Measurements from ENCODE around the gene RNF121. TPM values are rescaled to one million over a fixed set of nuclear protein-coding genes. Genes with fewer than 3 reads are reported as not detected.

The RNF121 gene
- total RNA-seq, 2 experiments from 2014 or later: 24.6 to 28.1 TPM

DNA sequence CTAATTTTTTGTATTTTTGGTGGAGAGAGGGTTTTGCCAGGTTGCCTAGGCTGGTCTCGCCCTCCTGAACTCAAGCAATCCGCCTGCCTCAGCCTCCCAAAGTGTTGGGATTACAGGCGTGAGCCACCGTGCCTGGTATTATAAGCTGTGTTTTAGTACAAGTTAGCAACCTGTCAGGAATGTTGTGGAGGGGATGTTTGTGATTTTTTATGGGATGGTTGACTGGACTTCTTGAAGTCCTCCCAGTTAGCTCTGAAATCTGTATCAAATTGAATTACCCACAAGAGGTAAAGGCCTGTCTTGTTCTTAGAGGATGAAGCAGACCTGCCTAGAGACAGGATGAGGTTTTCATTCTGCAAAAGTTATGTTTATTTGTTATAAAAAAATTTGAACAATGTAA is 35.8 kb downstream of the RNF121 start:
- no peaks in the 10 kb centered on the region for H3K9me2 ChIP-seq (ENCODE audit: insufficient read depth, low read length)
- DNase-seq (ENCODE audit: low spot score): no peak
- POLR2A ChIA-PET: interaction anchor here (0.6 to 0.9 kb wide), 2 partner anchors 34 to 1686 kb away, joined by 3 to 5 read pairs; no protein-coding TSS in a partner anchor
- H3K27ac ChIP-seq (ENCODE audit: low read depth, low read length, poor library complexity, severe bottlenecking): no peak overlapping the region
- H3K9me3 ChIP-seq (ENCODE audit: low read length): no peaks in the 10 kb centered on the region
- no peak for TF ChIP-seq EZH2phosphoT487 (IDR thresholded peaks at IDR 0.05; ENCODE audit: borderline replicate concordance, low read depth, low read length)
- TF ChIP-seq, protein P1, sequence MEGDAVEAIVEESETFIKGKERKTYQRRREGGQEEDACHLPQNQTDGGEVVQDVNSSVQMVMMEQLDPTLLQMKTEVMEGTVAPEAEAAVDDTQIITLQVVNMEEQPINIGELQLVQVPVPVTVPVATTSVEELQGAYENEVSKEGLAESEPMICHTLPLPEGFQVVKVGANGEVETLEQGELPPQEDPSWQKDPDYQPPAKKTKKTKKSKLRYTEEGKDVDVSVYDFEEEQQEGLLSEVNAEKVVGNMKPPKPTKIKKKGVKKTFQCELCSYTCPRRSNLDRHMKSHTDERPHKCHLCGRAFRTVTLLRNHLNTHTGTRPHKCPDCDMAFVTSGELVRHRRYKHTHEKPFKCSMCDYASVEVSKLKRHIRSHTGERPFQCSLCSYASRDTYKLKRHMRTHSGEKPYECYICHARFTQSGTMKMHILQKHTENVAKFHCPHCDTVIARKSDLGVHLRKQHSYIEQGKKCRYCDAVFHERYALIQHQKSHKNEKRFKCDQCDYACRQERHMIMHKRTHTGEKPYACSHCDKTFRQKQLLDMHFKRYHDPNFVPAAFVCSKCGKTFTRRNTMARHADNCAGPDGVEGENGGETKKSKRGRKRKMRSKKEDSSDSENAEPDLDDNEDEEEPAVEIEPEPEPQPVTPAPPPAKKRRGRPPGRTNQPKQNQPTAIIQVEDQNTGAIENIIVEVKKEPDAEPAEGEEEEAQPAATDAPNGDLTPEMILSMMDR (conservative IDR thresholded peaks at IDR 0.05; ENCODE audit: low read length): no peak
- BruUV-seq (replicated peaks): no TSS peak
- H3K4me3 ChIP-seq (ENCODE audit: low read depth, low read length, poor library complexity, severe bottlenecking): no peak overlapping the region
- CTCF ChIA-PET (ENCODE audit: unreplicated experiment): no interaction called here
- no peak overlapping the region for H3K4me2 ChIP-seq (ENCODE audit: low read length)
- peaks cover 8% of the 10 kb centered on the region for H3K4me1 ChIP-seq (ENCODE audit: insufficient read depth, low read length, poor library complexity, severe bottlenecking)
- H4K20me1 ChIP-seq (ENCODE audit: insufficient read depth, low read length): no peaks in the 10 kb centered on the region
- H3K36me3 ChIP-seq (ENCODE audit: insufficient read depth, low read length): peaks cover 82% of the 10 kb centered on the region
- H2AFZ ChIP-seq (ENCODE audit: low read length): no peak overlapping the region
- intact Hi-C loops (cut with micrococcal nuclease; ENCODE audit: unreplicated experiment): no loop called here
- no peaks in the 10 kb centered on the region for H3K79me2 ChIP-seq (ENCODE audit: insufficient read depth, low read depth, low read length)

DNA sequence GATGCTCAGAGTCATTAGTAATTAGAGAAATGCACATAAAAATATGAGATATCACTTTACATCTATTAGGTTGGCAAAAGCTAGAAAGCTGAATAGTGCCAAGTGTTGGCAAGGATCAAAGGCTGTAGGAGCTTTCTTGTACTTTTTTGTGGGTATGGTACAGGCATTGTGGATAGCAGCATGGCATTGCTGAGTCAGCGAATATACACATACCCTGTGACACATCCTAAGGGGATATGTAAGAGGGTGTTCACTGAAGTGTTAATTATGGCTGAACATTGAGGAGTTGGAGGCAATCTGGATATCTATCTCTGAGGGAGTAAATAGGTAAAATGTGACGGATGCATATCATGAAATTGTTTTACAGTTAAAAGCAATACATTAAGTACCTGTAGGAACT is 42.8 kb downstream of the RNF121 start:
- H3K27ac ChIP-seq (ENCODE audit: low read depth, low read length, poor library complexity, severe bottlenecking): no peak overlapping the region
- CTCF ChIA-PET (ENCODE audit: unreplicated experiment): no interaction called here
- H3K79me2 ChIP-seq (ENCODE audit: insufficient read depth, low read depth, low read length): no peaks in the 10 kb centered on the region
- no peak overlapping the region for H3K4me3 ChIP-seq (ENCODE audit: low read depth, low read length, poor library complexity, severe bottlenecking)
- no peak for DNase-seq (ENCODE audit: low spot score)
- H3K9me3 ChIP-seq (ENCODE audit: low read length): no peaks in the 10 kb centered on the region
- H3K9me2 ChIP-seq (ENCODE audit: insufficient read depth, low read length): no peaks in the 10 kb centered on the region
- no peaks in the 10 kb centered on the region for H4K20me1 ChIP-seq (ENCODE audit: insufficient read depth, low read length)
- H2AFZ ChIP-seq (ENCODE audit: low read length): no peak overlapping the region
- intact Hi-C loops (cut with micrococcal nuclease; ENCODE audit: unreplicated experiment): no loop called here
- no peaks in the 10 kb centered on the region for H3K4me1 ChIP-seq (ENCODE audit: insufficient read depth, low read length, poor library complexity, severe bottlenecking)
- H3K4me2 ChIP-seq (ENCODE audit: low read length): no peak overlapping the region
- POLR2A ChIA-PET: interaction anchor here (0.6 kb wide), 1 partner anchor 178 kb away, joined by 4 read pairs; no protein-coding TSS in a partner anchor
- TF ChIP-seq EZH2phosphoT487 (IDR thresholded peaks at IDR 0.05; ENCODE audit: borderline replicate concordance, low read depth, low read length): no peak
- TF ChIP-seq, protein P1 (conservative IDR thresholded peaks at IDR 0.05; ENCODE audit: low read length): no peak
- no TSS peak for BruUV-seq (replicated peaks)
- H3K36me3 ChIP-seq (ENCODE audit: insufficient read depth, low read length): peaks cover 58% of the 10 kb centered on the region

DNA sequence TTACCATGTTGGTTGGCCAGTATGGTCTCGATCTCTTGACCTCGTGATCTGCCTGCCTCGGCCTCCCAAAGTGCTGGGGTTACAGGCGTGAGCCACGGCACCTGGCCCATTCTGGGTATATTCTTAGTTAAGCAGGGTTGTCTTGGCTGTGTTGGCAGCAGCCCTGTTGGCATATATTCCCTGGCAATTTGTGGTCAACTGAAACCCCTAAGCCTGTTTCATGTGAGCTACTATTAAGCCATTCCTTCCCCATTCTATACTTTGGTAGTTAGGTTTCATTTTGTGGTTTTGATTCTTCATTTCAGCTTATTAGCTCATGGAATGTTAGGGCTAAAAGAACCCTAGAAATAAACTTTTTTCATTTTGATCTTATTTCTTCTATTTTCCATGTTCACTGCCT is 47.7 kb downstream of the RNF121 start:
- H3K4me2 ChIP-seq (ENCODE audit: low read length): no peak overlapping the region
- no peak for DNase-seq (ENCODE audit: low spot score)
- no peak overlapping the region for H2AFZ ChIP-seq (ENCODE audit: low read length)
- no peaks in the 10 kb centered on the region for H3K9me3 ChIP-seq (ENCODE audit: low read length)
- no peaks in the 10 kb centered on the region for H3K79me2 ChIP-seq (ENCODE audit: insufficient read depth, low read depth, low read length)
- H3K9me2 ChIP-seq (ENCODE audit: insufficient read depth, low read length): no peaks in the 10 kb centered on the region
- no peak overlapping the region for H3K27ac ChIP-seq (ENCODE audit: low read depth, low read length, poor library complexity, severe bottlenecking)
- no peak overlapping the region for H3K4me3 ChIP-seq (ENCODE audit: low read depth, low read length, poor library complexity, severe bottlenecking)
- H4K20me1 ChIP-seq (ENCODE audit: insufficient read depth, low read length): peaks cover 14% of the 10 kb centered on the region; the same call in 1 of the 2 replicates
- H3K4me1 ChIP-seq (ENCODE audit: insufficient read depth, low read length, poor library complexity, severe bottlenecking): peaks cover 17% of the 10 kb centered on the region
- CTCF ChIA-PET (ENCODE audit: unreplicated experiment): interaction anchor here (1.4 kb wide), 1 partner anchor 48 kb away, joined by 4 read pairs; the partner anchor contains the start of genes RNF121 and XNDC1N
- TF ChIP-seq EZH2phosphoT487 (IDR thresholded peaks at IDR 0.05; ENCODE audit: borderline replicate concordance, low read depth, low read length): no peak
- TF ChIP-seq, protein P1 (conservative IDR thresholded peaks at IDR 0.05; ENCODE audit: low read length): no peak
- POLR2A ChIA-PET: interaction anchor here (0.6 to 1.5 kb wide), 2 partner anchors 11 to 135 kb away, joined by 3 to 4 read pairs; no protein-coding TSS in a partner anchor
- BruUV-seq (replicated peaks): no TSS peak
- intact Hi-C loops (cut with micrococcal nuclease; ENCODE audit: unreplicated experiment): loop anchor here (2.0 kb wide), 1 partner anchor 114 kb away; no protein-coding TSS in a partner anchor
- peaks cover 40% of the 10 kb centered on the region for H3K36me3 ChIP-seq (ENCODE audit: insufficient read depth, low read length)
